ENCODE measurements around the gene MAN1A2.

MAN1A2 gene

GRCh38 chr1:117495068-117495467 lies 127.8 kb downstream of the MAN1A2 start:
- no peak for DNase-seq (ENCODE audit: low spot score)

GRCh38 chr1:117499071-117499470 lies 131.8 kb downstream of the MAN1A2 start:
- DNase-seq (ENCODE audit: low spot score): no peak

DNA sequence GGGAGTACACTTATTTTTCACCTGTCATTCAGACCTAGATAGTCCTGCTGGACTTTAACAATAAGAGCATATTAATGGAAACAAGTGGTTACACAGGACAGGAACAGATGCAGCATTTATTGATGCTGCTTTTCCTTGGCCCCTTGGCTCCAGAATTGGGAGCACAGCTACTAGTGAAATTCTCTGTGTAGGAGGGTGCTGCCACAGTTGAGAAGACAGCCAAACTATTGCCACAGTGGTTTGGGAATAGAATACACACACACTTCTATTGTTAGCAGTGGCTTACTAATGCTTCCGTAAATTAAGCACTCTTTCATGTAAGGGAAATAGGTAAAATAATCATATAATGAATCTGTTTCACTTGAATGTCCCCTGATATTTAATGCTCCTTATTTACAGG lies 133.3 kb downstream of the MAN1A2 start:
- no peak for DNase-seq (ENCODE audit: low spot score)

- no peak for DNase-seq (ENCODE audit: low spot score)
Observed at GRCh38 chr1:117501281-117501680, 134.0 kb downstream of the MAN1A2 start.

GRCh38 chr1:117511273-117511672 lies 144.0 kb downstream of the MAN1A2 start:
- DNase-seq (ENCODE audit: low spot score): no peak

DNA sequence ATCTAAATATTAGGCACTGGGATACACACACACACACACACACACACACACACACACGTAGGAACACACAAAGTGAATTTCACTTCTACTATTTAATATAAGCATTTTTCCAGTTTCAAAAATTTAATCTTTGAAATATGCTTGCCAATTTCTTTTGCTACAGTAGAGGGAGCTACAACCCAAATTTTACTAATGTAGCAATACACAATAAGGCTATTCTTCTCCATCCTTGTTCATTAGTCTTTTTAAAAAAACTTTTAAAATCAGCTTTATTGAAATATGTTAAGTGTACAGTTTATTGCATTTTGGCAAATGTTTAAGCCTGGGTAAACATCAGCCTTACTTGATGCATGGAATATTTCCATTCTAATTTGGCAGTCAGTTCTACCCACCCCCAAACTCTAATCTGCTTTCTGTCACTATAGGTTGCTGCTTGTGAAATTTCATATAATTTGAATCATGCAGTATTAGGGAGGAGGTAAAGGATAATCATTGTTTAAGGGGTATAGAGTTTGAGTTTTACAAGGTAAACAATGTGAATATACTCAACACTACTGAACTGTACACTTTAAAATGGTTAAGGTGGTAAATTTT lies 145.6 kb downstream of the MAN1A2 start:
- peak; percentile 37 for DNase-seq (ENCODE audit: low spot score)

GRCh38 chr1:117523111-117523510 lies 155.9 kb downstream of the MAN1A2 start:
- DNase-seq (ENCODE audit: low spot score): no peak

DNA sequence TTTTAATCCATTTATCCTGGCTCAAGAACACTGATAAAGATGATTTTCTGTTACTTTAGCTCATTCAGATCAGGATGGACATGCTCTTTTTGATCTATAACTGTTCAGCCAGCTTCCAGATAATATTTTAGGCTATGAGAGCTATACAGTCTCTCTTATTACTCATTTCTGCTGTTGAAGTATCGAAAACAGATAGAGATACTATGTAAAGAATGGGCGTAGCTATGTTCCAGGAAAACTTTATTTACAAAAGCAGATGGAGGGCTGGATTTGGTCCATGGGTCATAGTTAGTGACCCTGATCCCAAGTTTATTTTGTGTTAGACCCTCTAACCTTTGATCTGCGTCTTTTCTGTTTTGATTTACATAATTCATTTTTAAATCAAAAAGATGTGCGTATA lies 159.8 kb downstream of the MAN1A2 start:
- no peak for DNase-seq (ENCODE audit: low spot score)

DNA sequence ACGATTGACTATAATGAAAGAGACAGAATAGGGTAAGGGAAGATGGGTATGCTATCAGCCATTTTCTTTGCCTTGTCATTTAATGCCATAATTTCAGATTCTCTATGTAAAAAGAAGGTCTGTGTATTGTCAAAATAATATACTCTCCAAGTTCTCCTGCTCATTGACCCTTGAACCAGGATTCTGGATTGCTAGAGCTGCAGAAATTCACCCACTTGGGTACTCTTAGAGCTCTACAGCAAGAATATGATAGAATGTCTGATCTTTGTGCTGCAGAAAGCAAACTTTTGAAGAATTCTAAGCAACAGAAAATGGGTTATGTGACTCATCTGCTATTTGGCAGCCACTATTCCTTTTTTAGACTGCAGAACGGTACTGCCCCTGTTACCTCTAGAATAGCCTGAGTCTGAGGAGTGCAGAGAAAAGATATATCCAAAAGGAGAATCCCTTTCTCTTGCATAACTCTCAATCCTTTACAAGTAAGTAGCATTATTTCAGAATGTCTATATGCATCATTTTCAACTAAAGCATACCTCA lies 160.4 kb downstream of the MAN1A2 start:
- no peak for DNase-seq (ENCODE audit: low spot score)

DNA sequence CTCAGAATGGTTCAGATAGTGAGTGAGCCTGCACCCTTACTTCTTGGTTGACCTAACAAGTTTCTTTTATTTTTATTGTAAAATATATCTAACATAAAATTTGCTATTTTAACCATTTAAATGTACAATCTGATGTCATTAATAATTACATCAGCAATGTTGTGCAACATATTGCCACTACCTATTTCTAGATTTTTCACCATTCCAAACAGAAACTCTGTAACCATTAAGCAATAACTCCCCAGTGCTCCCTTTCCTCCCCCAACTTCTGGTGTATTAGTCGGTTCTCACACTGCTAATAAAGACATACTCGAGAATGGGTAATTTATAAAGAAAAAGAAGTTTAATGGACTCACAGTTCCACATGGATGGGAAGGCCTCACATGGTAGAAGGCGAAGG lies 162.4 kb downstream of the MAN1A2 start:
- DNase-seq (ENCODE audit: low spot score): no peak

DNA sequence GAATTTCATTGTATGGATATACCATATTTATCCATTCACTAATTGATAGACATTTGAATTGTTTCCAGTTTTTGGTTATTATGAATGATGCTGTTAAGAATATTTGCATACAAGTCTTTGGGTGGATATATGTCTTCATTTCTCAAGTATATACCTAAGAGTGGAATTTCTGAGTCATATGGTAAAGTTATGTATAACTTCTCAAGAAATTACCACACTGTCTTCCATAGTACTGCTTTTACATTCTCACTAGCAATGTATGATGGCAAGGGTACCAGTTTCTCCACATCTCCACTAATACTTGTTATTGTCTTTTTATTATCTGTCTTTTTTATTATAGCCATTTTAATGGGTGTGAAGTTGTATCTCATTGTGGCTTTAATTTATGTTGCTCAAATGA lies 164.0 kb downstream of the MAN1A2 start:
- no peak for DNase-seq (ENCODE audit: low spot score)

- peak; percentile 12 for DNase-seq (ENCODE audit: low spot score)
Observed at GRCh38 chr1:117534995-117535467, 167.8 kb downstream of the MAN1A2 start.

DNA sequence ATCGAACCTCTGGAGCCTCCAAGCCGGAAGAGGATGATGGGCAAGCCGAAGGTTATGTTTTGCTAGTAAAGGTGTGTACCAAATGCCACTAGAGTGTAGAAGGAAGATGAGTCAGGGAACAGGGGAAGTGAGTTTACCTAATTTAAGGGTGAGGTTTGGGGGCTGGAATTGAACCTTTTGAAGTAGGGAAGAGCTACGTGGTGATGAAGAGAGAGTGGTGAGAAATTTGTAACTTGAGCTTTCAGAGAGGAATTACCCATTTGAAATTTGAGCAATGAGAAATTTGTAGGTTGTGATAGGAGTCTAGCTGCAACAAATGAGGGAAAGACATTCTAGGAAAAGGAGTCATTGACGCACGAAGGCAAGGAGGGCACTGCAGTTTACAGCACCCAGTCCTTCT lies 168.6 kb downstream of the MAN1A2 start:
- DNase-seq (ENCODE audit: low spot score): no peak

- DNase-seq (ENCODE audit: low spot score): peak; percentile 32
Observed at GRCh38 chr1:117537291-117537920, 170.2 kb downstream of the MAN1A2 start.

- no peak for DNase-seq (ENCODE audit: low spot score)
Observed at GRCh38 chr1:117540532-117540931, 173.3 kb downstream of the MAN1A2 start.

DNA sequence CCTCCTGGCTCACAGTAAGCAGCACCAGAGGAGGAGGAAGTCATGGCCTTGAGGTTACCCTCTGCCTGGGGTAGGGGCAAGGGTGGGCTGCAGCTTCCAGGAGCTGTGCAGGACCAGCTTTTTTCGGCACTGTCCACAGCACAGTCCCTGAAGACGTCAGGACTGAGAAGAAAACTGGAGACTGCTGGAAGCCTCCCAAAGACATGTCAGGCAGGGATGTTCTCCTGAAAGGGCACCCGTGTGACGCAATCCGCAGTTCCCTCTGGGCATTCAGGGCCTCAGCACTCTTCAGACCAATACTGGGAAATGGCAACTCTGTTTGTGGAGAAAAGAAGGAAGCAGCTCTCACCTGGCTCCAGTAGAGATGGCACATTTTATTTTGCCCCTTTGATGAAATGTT lies 173.8 kb downstream of the MAN1A2 start:
- DNase-seq (ENCODE audit: low spot score): no peak

- no peak for DNase-seq (ENCODE audit: low spot score)
Observed at GRCh38 chr1:117541585-117541984, 174.3 kb downstream of the MAN1A2 start.

DNA sequence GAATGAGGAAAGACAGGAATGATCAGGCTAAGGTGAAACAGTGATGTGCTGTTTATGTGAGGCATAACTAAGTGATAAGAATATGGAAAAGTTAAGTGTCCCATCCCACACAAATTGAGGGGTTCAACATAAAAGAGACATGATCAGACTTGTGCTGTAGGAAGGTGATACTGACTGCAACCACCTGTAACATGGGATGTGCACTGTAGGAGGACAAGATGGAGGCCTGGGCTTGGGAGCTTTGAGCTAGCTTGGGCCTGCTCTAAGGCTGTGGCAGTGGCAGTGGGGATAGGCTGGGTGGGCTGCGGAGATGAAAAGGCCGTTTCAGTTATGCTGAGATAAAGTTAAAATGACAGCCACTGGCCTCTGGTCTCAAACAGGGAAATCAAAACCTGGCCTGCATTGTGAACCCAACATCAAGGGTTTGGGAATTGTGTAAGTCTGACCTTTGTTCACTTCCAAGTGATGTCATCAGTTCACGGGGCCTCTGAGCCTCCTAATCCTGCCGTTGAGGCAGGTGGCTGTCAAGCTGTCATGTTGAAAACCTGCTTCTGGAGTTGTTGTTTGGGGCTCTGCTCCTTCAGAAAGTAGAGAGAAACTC lies 177.4 kb downstream of the MAN1A2 start:
- DNase-seq (ENCODE audit: low spot score): no peak

GRCh38 chr1:117546467-117546866 lies 179.2 kb downstream of the MAN1A2 start:
- DNase-seq (ENCODE audit: low spot score): no peak

DNA sequence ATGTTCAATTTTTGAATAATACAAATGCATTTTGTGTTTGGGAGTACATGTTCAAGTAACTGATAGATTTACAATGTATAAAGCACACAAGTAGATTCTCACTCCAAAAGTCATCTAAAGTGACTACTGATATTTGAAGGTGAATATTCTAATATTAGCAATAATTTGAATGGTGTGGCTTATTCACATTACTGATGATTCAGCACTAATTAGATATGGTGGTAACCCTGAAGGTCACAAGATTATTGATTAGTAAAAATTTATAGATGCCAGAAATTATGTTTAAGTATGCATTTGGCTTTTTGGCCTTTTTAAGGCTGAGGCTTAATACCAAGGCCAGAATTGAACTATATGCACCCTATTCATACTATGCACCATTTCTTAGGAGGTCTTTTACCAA lies 186.2 kb downstream of the MAN1A2 start:
- no peak for DNase-seq (ENCODE audit: low spot score)

DNA sequence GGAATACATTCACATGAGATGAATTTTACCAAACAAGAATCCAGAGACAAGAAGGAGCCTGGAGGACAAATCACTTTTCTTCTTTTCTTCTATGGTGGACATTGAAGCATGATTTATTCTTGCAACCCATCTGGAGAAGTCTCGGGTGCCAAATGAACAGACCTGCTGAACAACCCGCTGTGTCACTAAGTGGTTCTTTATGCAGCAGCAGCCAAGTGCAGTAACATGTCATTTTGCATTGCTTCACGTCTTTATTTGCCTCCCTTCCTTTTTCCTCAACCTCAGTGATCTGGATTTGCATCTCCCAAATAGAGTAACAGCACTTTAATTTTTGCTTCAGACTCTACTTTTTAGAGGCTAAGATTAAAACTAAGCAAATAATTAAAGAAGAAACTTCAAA lies 188.6 kb downstream of the MAN1A2 start:
- no peak for DNase-seq (ENCODE audit: low spot score)

GRCh38 chr1:117556341-117556740 lies 189.1 kb downstream of the MAN1A2 start:
- DNase-seq (ENCODE audit: low spot score): no peak

DNA sequence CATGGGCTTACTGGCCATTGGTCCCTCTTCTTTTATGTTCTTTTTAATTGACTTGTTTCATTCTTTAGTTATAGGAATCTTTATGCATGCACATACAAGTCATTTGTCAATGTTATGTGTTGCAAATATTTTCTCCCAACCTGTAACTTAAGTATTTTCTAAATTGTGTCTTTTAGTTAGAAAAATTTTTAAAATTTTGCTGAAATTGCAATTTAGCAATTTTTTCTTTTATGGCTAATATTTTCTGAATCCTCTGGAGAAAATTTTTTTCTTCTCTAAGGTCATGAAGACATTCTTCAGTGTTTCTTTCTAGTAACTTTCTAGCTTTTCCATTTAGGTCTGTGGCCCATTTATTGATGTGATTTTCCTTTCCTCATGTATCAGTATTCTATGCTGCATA lies 189.7 kb downstream of the MAN1A2 start:
- DNase-seq (ENCODE audit: low spot score): no peak
